Stromal cell of bone marrow (primary cell): ENCODE measurements around the gene ZBTB47.

Source experiments
- DNase-seq: peaks from one replicate; pipeline ENCODE4 v3.0.0-alpha.2; 2012; ENCODE audit warnings: low read depth

The ZBTB47 gene

GRCh38 chr3:42665050-42665878, 11.8 kb downstream of the ZBTB47 start:
- no peak for DNase-seq

- DNase-seq: no peak
Measured at GRCh38 chr3:42666022-42666421, 12.5 kb downstream of the ZBTB47 start.

- DNase-seq: no peak
Measured at GRCh38 chr3:42666577-42666998, 13.1 kb downstream of the ZBTB47 start.

- DNase-seq: no peak
Measured at GRCh38 chr3:42667096-42667522, 13.6 kb downstream of the ZBTB47 start.

- no peak for DNase-seq
Measured at GRCh38 chr3:42667523-42668412, 14.3 kb downstream of the ZBTB47 start.

GRCh38 chr3:42668413-42668760, 14.9 kb downstream of the ZBTB47 start:
- no peak for DNase-seq

GRCh38 chr3:42668793-42669217, 15.3 kb downstream of the ZBTB47 start:
- DNase-seq: no peak

GRCh38 chr3:42670051-42670576, 16.6 kb downstream of the ZBTB47 start:
- DNase-seq: no peak

GRCh38 chr3:42670670-42671069, 17.2 kb downstream of the ZBTB47 start:
- DNase-seq: no peak

GRCh38 chr3:42672515-42672914, 19.0 kb downstream of the ZBTB47 start:
- DNase-seq: no peak

- DNase-seq: no peak
Measured at GRCh38 chr3:42673082-42673481, 19.6 kb downstream of the ZBTB47 start.

- no peak for DNase-seq
Measured at GRCh38 chr3:42674146-42674545, 20.6 kb downstream of the ZBTB47 start.

- no peak for DNase-seq
Measured at GRCh38 chr3:42675909-42676308, 22.4 kb downstream of the ZBTB47 start.

GRCh38 chr3:42678447-42678846, 24.9 kb downstream of the ZBTB47 start:
- DNase-seq: no peak

- peak; percentile 38 for DNase-seq
Measured at GRCh38 chr3:42680271-42680670, 26.8 kb downstream of the ZBTB47 start.

GRCh38 chr3:42680806-42681205, 27.3 kb downstream of the ZBTB47 start:
- no peak for DNase-seq

GRCh38 chr3:42681361-42682038, 28.0 kb downstream of the ZBTB47 start:
- DNase-seq: no peak

- no peak for DNase-seq
Measured at GRCh38 chr3:42682301-42683070, 29.0 kb downstream of the ZBTB47 start.

- DNase-seq: peak; percentile 86
Measured at GRCh38 chr3:42683875-42684598, 30.5 kb downstream of the ZBTB47 start.

- DNase-seq: no peak
Measured at GRCh38 chr3:42684632-42685362, 31.3 kb downstream of the ZBTB47 start.
